ENCODE measurements around the gene IFNL3.

IFNL3 gene

DNA sequence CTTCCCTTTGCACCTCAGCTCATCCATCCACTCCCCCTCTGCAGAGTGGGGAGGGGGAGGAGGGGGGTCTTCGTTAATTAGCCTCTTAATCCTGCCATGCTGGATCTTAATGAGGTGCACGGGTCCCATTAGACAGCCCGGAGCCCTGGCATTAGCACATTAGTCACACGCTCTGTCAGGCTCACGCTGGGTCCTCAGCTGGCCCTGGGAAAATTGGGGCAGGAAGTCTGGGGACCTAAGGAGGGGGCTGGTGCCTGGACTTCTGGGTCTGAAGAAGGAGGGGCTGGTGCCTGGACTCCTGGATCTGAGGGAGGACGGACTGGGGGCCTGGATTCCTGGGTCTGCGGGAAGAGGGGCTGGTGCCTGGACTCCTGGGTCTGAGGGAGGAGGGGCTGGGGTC is 48.5 kb downstream of the IFNL3 start:
- TF ChIP-seq MYC (IDR thresholded peaks at IDR 0.05; ENCODE audit: low read depth, low read length) (no peak), POLR2A (IDR thresholded peaks at IDR 0.05; ENCODE audit: extremely low read depth, insufficient read length) (no peak)
- TF ChIP-seq, protein P1, sequence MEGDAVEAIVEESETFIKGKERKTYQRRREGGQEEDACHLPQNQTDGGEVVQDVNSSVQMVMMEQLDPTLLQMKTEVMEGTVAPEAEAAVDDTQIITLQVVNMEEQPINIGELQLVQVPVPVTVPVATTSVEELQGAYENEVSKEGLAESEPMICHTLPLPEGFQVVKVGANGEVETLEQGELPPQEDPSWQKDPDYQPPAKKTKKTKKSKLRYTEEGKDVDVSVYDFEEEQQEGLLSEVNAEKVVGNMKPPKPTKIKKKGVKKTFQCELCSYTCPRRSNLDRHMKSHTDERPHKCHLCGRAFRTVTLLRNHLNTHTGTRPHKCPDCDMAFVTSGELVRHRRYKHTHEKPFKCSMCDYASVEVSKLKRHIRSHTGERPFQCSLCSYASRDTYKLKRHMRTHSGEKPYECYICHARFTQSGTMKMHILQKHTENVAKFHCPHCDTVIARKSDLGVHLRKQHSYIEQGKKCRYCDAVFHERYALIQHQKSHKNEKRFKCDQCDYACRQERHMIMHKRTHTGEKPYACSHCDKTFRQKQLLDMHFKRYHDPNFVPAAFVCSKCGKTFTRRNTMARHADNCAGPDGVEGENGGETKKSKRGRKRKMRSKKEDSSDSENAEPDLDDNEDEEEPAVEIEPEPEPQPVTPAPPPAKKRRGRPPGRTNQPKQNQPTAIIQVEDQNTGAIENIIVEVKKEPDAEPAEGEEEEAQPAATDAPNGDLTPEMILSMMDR (IDR thresholded peaks at IDR 0.05; ENCODE audit: low read depth, low read length), result no peak
- TF ChIP-seq, protein P2, sequence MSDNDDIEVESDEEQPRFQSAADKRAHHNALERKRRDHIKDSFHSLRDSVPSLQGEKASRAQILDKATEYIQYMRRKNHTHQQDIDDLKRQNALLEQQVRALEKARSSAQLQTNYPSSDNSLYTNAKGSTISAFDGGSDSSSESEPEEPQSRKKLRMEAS (IDR thresholded peaks at IDR 0.05; ENCODE audit: low read depth, low read length), result no peak
- DNase-seq (ENCODE audit: low read depth), result no peak
- H3K4me3 ChIP-seq (ENCODE audit: low read depth, low read length), result no peak overlapping the region

DNA sequence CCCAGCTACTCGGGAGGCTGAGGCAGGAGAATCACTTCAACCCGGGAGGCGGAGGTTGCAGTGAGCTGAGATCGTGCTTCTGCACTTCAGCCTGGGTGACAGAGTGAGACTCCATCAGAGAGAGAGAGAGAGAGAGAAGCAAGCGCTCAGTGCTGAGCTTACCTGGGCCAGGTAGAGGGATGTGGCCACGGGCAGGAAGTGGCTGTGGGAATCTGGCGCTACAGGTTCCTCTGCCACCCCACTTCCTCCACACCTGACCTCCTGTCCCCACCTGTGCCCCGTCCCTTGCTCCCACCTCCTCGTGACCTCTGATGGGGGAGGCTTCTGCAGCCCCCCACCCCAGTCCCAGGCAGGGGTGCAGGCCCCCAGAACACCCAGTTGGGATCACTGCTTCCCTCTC is 49.1 kb downstream of the IFNL3 start:
- TF ChIP-seq MYC (IDR thresholded peaks at IDR 0.05; ENCODE audit: low read depth, low read length), result no peak
- TF ChIP-seq, protein P1 (IDR thresholded peaks at IDR 0.05; ENCODE audit: low read depth, low read length), result no peak
- TF ChIP-seq, protein P2 (IDR thresholded peaks at IDR 0.05; ENCODE audit: low read depth, low read length), result no peak
- no peak for TF ChIP-seq POLR2A (IDR thresholded peaks at IDR 0.05; ENCODE audit: extremely low read depth, insufficient read length)
- DNase-seq (ENCODE audit: low read depth), result no peak
- H3K4me3 ChIP-seq (ENCODE audit: low read depth, low read length), result no peak overlapping the region

DNA sequence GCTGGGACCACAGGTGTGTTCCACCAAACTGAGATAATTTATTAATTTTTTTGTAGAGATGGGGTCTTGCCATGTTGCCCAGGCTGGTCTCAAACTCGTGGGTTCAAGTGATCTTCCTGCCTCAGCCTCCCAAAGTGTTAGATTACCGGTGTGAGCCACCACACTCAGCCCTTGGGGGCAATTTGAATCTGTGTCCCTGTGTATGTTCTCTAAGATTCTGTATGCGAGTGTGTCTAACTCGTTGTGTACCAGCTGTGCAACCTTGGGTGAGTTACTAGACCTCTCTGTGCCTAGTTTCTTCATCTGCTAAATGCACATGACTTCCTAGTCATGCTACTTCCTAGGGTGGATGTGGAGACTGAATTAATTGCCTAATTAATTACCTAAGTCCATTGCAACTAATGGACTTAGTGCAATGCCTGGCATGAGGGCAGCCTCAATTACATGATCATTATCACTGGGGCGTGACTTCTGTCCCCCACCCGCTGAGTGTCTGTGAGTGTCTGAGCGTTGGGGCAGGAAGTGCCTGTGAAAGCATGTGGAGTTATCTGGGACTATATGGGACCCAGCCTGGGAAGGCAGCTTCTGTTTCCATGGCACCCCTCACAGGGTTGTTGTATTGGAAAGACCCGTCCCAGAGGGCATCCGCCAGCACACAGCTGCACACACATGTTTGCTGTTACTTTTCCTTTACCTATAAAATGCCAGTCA is 49.8 kb downstream of the IFNL3 start:
- no peak overlapping the region for H3K4me3 ChIP-seq (ENCODE audit: low read depth, low read length)
- no peak for DNase-seq (ENCODE audit: low read depth)
- TF ChIP-seq, protein P2 (IDR thresholded peaks at IDR 0.05; ENCODE audit: low read depth, low read length), result no peak
- no peak for TF ChIP-seq MYC (IDR thresholded peaks at IDR 0.05; ENCODE audit: low read depth, low read length)
- TF ChIP-seq, protein P1 (IDR thresholded peaks at IDR 0.05; ENCODE audit: low read depth, low read length), result no peak

DNA sequence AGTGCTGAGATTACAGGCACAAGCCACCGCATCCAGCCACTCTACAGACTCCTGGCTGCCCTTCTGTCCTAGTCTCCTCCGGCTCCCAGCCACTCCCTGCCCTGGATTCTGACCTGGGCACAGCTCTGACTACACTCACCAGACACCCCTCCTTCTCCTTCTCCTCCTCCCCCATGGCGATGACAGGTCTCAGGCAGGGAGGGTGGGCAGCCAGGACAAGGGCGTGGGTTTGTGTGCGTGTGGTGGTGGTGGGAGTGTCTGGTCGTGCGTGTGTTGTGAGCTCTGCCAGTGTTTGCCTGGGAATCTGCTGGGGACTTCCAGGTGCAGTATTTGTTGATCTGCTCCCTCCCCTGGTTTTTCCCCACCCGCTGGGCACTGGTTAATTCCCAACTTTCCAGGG is 51.0 kb downstream of the IFNL3 start:
- no peak overlapping the region for H3K4me3 ChIP-seq (ENCODE audit: low read depth, low read length)
- TF ChIP-seq MYC (IDR thresholded peaks at IDR 0.05; ENCODE audit: low read depth, low read length) (no peak), POLR2A (IDR thresholded peaks at IDR 0.05; ENCODE audit: extremely low read depth, insufficient read length) (no peak)
- TF ChIP-seq, protein P2 (IDR thresholded peaks at IDR 0.05; ENCODE audit: low read depth, low read length), result no peak
- TF ChIP-seq, protein P1 (IDR thresholded peaks at IDR 0.05; ENCODE audit: low read depth, low read length), result no peak
- no peak for DNase-seq (ENCODE audit: low read depth)

Measured in NB4 (cell line).